Measurements from ENCODE around the gene REXO2.

GRCh38 chr11:114395736-114396135 is 43.5 kb upstream of the REXO2 start:
- TF ChIP-seq CTCF (IDR thresholded peaks at IDR 0.05) (peak; percentile 50), EZH2 (IDR thresholded peaks at IDR 0.05) (no peak), EZH2phosphoT487 (IDR thresholded peaks at IDR 0.05) (no peak)
